ENCODE measurements around the gene FBXW7.

- TF ChIP-seq RAD21 (IDR thresholded peaks at IDR 0.05; ENCODE audit: low read depth) (peak; percentile 18; the same call in 1 of the 2 replicates), REST (IDR thresholded peaks at IDR 0.05; ENCODE audit: low read depth) (no peak), NFIC (IDR thresholded peaks at IDR 0.05) (no peak), FOXM1 (IDR thresholded peaks at IDR 0.05; ENCODE audit: borderline replicate concordance, low read depth) (no peak), CEBPB (IDR thresholded peaks at IDR 0.05) (no peak), CREB1 (IDR thresholded peaks at IDR 0.05; ENCODE audit: low read depth) (no peak), TAF1 (IDR thresholded peaks at IDR 0.05; ENCODE audit: low read depth) (no peak), TEAD4 (IDR thresholded peaks at IDR 0.05) (no peak), YY1 (IDR thresholded peaks at IDR 0.05; ENCODE audit: low read depth) (no peak), EGR1 (IDR thresholded peaks at IDR 0.05) (no peak)
- TF ChIP-seq, protein P1, sequence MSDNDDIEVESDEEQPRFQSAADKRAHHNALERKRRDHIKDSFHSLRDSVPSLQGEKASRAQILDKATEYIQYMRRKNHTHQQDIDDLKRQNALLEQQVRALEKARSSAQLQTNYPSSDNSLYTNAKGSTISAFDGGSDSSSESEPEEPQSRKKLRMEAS (IDR thresholded peaks at IDR 0.05) = no peak
- TF ChIP-seq, protein P2, sequence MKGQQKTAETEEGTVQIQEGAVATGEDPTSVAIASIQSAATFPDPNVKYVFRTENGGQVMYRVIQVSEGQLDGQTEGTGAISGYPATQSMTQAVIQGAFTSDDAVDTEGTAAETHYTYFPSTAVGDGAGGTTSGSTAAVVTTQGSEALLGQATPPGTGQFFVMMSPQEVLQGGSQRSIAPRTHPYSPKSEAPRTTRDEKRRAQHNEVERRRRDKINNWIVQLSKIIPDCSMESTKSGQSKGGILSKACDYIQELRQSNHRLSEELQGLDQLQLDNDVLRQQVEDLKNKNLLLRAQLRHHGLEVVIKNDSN (IDR thresholded peaks at IDR 0.05) = no peak
These were observed 179.4 kb downstream of the FBXW7 start for GRCh38 chr4:152356428-152357034.
